ENCODE data around the gene AGAP2. TPM values are rescaled to one million over a fixed set of nuclear protein-coding genes. Genes with fewer than 3 reads are reported as not detected.

AGAP2 gene
- polyA plus RNA-seq, 1 donor from 2014 or later, result 4.1 TPM

Other genes starting within 250 kb of the AGAP2 start
- 32.2 TPM for gene DDIT3, start 218.2 kb downstream of the AGAP2 start, polyA plus RNA-seq
- 6.3 TPM for gene MBD6, start 215.9 kb downstream of the AGAP2 start, polyA plus RNA-seq
- 79.0 TPM for gene DCTN2, start 191.6 kb downstream of the AGAP2 start, polyA plus RNA-seq
- gene KIF5A, start 188.7 kb downstream of the AGAP2 start, polyA plus RNA-seq, result not detected
- 15.5 TPM for gene PIP4K2C, start 147.6 kb downstream of the AGAP2 start, polyA plus RNA-seq
- gene DTX3, start 133.9 kb downstream of the AGAP2 start, polyA plus RNA-seq, result 0.91 TPM
- not detected for gene ARHGEF25, start 127.3 kb downstream of the AGAP2 start, polyA plus RNA-seq
- gene B4GALNT1, start 105.5 kb downstream of the AGAP2 start, polyA plus RNA-seq, result not detected
- gene OS9, start 44.6 kb downstream of the AGAP2 start, polyA plus RNA-seq, result 70.4 TPM
- gene TSPAN31, start 6.3 kb upstream of the AGAP2 start, polyA plus RNA-seq, result 52.8 TPM
- 77.4 TPM for gene CDK4, start 13.6 kb upstream of the AGAP2 start, polyA plus RNA-seq
- gene MARCHF9, start 16.4 kb upstream of the AGAP2 start, polyA plus RNA-seq, result 11.9 TPM
- 0.09 TPM for gene CYP27B1, start 28.3 kb upstream of the AGAP2 start, polyA plus RNA-seq
- gene METTL1, start 33.4 kb upstream of the AGAP2 start, polyA plus RNA-seq, result 15.9 TPM
- gene EEF1AKMT3, start 33.9 kb upstream of the AGAP2 start, polyA plus RNA-seq, result 1.5 TPM
- 27.1 TPM for gene TSFM, start 44.0 kb upstream of the AGAP2 start, polyA plus RNA-seq
- gene AVIL, start 80.0 kb upstream of the AGAP2 start, polyA plus RNA-seq, result 0.19 TPM
- 44.6 TPM for gene CTDSP2, start 108.0 kb upstream of the AGAP2 start, polyA plus RNA-seq
- 18.3 TPM for gene ATP23, start 202.8 kb upstream of the AGAP2 start, polyA plus RNA-seq

All from IgD-negative memory B cell (primary cell).